ENCODE measurements around the gene CTNNA1. TPM values are rescaled to one million over a fixed set of nuclear protein-coding genes. Genes with fewer than 3 reads are reported as not detected.
A peak's percentile ranks its signal among the peaks of the same experiment; 100 is the strongest.
"Not testable (repeated sequence)": the region's sequence is repeated elsewhere in the genome, so short reads cannot be mapped to it uniquely, and the experiment has no call there.

CTNNA1 gene
- total RNA-seq, 1 experiment from 2014 or later, result 401 TPM

GRCh38 chr5:138757061-138757776 lies 4.0 kb downstream of the CTNNA1 start:
- no peak for DNase-seq (ENCODE audit: low spot score)

- peak; percentile 34 for DNase-seq (ENCODE audit: low spot score)
These were observed 7.4 kb downstream of the CTNNA1 start for GRCh38 chr5:138760448-138761110.

GRCh38 chr5:138761115-138761514 lies 7.9 kb downstream of the CTNNA1 start:
- DNase-seq (ENCODE audit: low spot score), result not testable (repeated sequence)

- not testable (repeated sequence) for DNase-seq (ENCODE audit: low spot score)
These were observed 8.4 kb downstream of the CTNNA1 start for GRCh38 chr5:138761670-138762069.

- DNase-seq (ENCODE audit: low spot score), result no peak
These were observed 8.9 kb downstream of the CTNNA1 start for GRCh38 chr5:138762110-138762509.

GRCh38 chr5:138763037-138763778 lies 10.0 kb downstream of the CTNNA1 start:
- no peak for DNase-seq (ENCODE audit: low spot score)

GRCh38 chr5:138770291-138770690 lies 17.1 kb downstream of the CTNNA1 start:
- DNase-seq (ENCODE audit: low spot score), result no peak

- no peak for DNase-seq (ENCODE audit: low spot score)
These were observed 17.8 kb downstream of the CTNNA1 start for GRCh38 chr5:138770977-138771376.

GRCh38 chr5:138772986-138773594 lies 19.9 kb downstream of the CTNNA1 start:
- no peak for DNase-seq (ENCODE audit: low spot score)

GRCh38 chr5:138773624-138774023 lies 20.4 kb downstream of the CTNNA1 start:
- DNase-seq (ENCODE audit: low spot score), result not testable (repeated sequence)

- DNase-seq (ENCODE audit: low spot score), result no peak
These were observed 21.8 kb downstream of the CTNNA1 start for GRCh38 chr5:138775034-138775433.

- DNase-seq (ENCODE audit: low spot score), result no peak
These were observed 25.0 kb downstream of the CTNNA1 start for GRCh38 chr5:138778234-138778633.

- DNase-seq (ENCODE audit: low spot score), result no peak
These were observed 30.8 kb downstream of the CTNNA1 start for GRCh38 chr5:138783976-138784375.

GRCh38 chr5:138784590-138784989 lies 31.4 kb downstream of the CTNNA1 start:
- no peak for DNase-seq (ENCODE audit: low spot score)

GRCh38 chr5:138789771-138790242 lies 36.6 kb downstream of the CTNNA1 start:
- peak; percentile 30 for DNase-seq (ENCODE audit: low spot score)

- DNase-seq (ENCODE audit: low spot score), result no peak
These were observed 37.5 kb downstream of the CTNNA1 start for GRCh38 chr5:138790684-138791083.

GRCh38 chr5:138792195-138792790 lies 39.1 kb downstream of the CTNNA1 start:
- DNase-seq (ENCODE audit: low spot score), result no peak

- DNase-seq (ENCODE audit: low spot score), result no peak
These were observed 40.4 kb downstream of the CTNNA1 start for GRCh38 chr5:138793575-138793974.

GRCh38 chr5:138803285-138803684 lies 50.1 kb downstream of the CTNNA1 start:
- DNase-seq (ENCODE audit: low spot score), result no peak

GRCh38 chr5:138803935-138804334 lies 50.7 kb downstream of the CTNNA1 start:
- DNase-seq (ENCODE audit: low spot score), result no peak

GRCh38 chr5:138805096-138805495 lies 51.9 kb downstream of the CTNNA1 start:
- DNase-seq (ENCODE audit: low spot score), result peak; percentile 18

GRCh38 chr5:138807182-138807581 lies 54.0 kb downstream of the CTNNA1 start:
- DNase-seq (ENCODE audit: low spot score), result no peak
